GM19455 (cell line): Measurements from ENCODE around the gene AMY1A.
"Not testable (repeated sequence)": the region's sequence is repeated elsewhere in the genome, so short reads cannot be mapped to it uniquely, and the experiment has no call there.

Experiments
- ATAC-seq: cut with Tn5 transposase; IDR thresholded peaks from one replicate; pipeline ENCODE4 v1.9.1; 2021; ENCODE audit not compliant: unreplicated experiment

The AMY1A gene

GRCh38 chr1:103655460-103655859 is at the start of gene AMY1A:
Gene AMY1A, plus strand, starts transcription at chr1:103655760. Its CDS starts 571 bp downstream, at chr1:103656331.
- ATAC-seq, result not testable (repeated sequence)

- no peak for ATAC-seq
Observed at GRCh38 chr1:103616362-103616761, 39.2 kb upstream of the AMY1A start.

- ATAC-seq, result not testable (repeated sequence)
Observed at GRCh38 chr1:103616994-103617477, 38.5 kb upstream of the AMY1A start, which contains the start of gene AMY2A. Gene AMY2A, plus strand, starts transcription at chr1:103617427. Its CDS starts 14 bp downstream, at chr1:103617441.

- not testable (repeated sequence) for ATAC-seq
Observed at GRCh38 chr1:103627436-103627835, 28.1 kb upstream of the AMY1A start.

GRCh38 chr1:103641194-103641593 is 14.4 kb upstream of the AMY1A start:
- ATAC-seq, result not testable (repeated sequence)

- ATAC-seq, result not testable (repeated sequence)
Observed at GRCh38 chr1:103643908-103644307, 11.7 kb upstream of the AMY1A start.

- ATAC-seq, result not testable (repeated sequence)
Observed at GRCh38 chr1:103650305-103650704, 5.3 kb upstream of the AMY1A start.

GRCh38 chr1:103650889-103651288 is 4.7 kb upstream of the AMY1A start:
- ATAC-seq, result not testable (repeated sequence)

- not testable (repeated sequence) for ATAC-seq
Observed at GRCh38 chr1:103654133-103654532, 1.4 kb upstream of the AMY1A start.

GRCh38 chr1:103676335-103676734 is 20.8 kb downstream of the AMY1A start:
- ATAC-seq, result not testable (repeated sequence)

GRCh38 chr1:103696110-103696509 is 40.5 kb downstream of the AMY1A start, which contains the start of gene AMY1B:
Gene AMY1B, minus strand, starts transcription at chr1:103696210. Its CDS starts 571 bp downstream, at chr1:103695639.
- not testable (repeated sequence) for ATAC-seq

GRCh38 chr1:103697430-103697829 is 41.9 kb downstream of the AMY1A start:
- not testable (repeated sequence) for ATAC-seq

- not testable (repeated sequence) for ATAC-seq
Observed at GRCh38 chr1:103700669-103701068, 45.1 kb downstream of the AMY1A start.

- ATAC-seq, result not testable (repeated sequence)
Observed at GRCh38 chr1:103701256-103701655, 45.7 kb downstream of the AMY1A start.

- ATAC-seq, result not testable (repeated sequence)
Observed at GRCh38 chr1:103707670-103708069, 52.1 kb downstream of the AMY1A start.

- not testable (repeated sequence) for ATAC-seq
Observed at GRCh38 chr1:103710381-103710780, 54.8 kb downstream of the AMY1A start.
